Stomach (tissue), 9 donors: ENCODE results near the gene LMCD1. TPM values are rescaled to one million over a fixed set of nuclear protein-coding genes. Genes with fewer than 3 reads are reported as not detected.

Source experiments
- DNase-seq, 2 donors: peaks; one replicate each; pipeline versions ENCODE4 v3.0.0 to v3.0.0-alpha.2; 2013 to 2019
- H3K27ac ChIP-seq, 5 donors: fragments of 200-600 bp in 4 of 5; sonication (generic) in 4 of 5; one replicate each; pipeline ENCODE4 v1.5.1; 2013 to 2019; ENCODE audit warnings: mild to moderate bottlenecking in 1 of 5, moderate library complexity in 1 of 5
- H3K27me3 ChIP-seq, 3 donors: fragments of 200-600 bp; sonication (generic); one replicate each; pipeline ENCODE4 v1.5.1; 2017 to 2019; ENCODE audit warnings: mixed run types in 1 of 3
- H3K36me3 ChIP-seq, 4 donors: fragments of 200-600 bp; sonication (generic); 1 replicate in 3 of 4; 2 replicates in 1 of 4; pipeline ENCODE4 v1.5.1; 2016 to 2019
- H3K4me1 ChIP-seq, 4 donors: fragments of 200-600 bp; sonication (generic); one replicate each; pipeline ENCODE4 v1.5.1; 2016 to 2019
- H3K4me3 ChIP-seq, 4 donors: fragments of 200-600 bp; sonication (generic) in 3 of 4; one replicate each; pipeline ENCODE4 v1.5.1; 2016 to 2019; ENCODE audit warnings: mild to moderate bottlenecking in 1 of 4
- H3K9me3 ChIP-seq, 4 donors: fragments of 200-600 bp; sonication (generic); one replicate each; pipeline ENCODE4 v1.5.1; 2016 to 2019
- EP300 ChIP-seq: sonication (generic); formaldehyde crosslinking; IDR thresholded peaks from one replicate; pipeline ENCODE4 v1.6.1; 2017; ENCODE audit warnings: antibody characterized with exemption
- POLR2A ChIP-seq, 4 donors: fragments of 450-650 bp; IDR thresholded peaks; one replicate each; pipeline ENCODE4 v1.6.1; 2016; ENCODE audit warnings: antibody characterized with exemption in 4 of 4, control low read depth in 2 of 4, mild to moderate bottlenecking in 1 of 4, moderate library complexity in 1 of 4
- POLR2AphosphoS5 ChIP-seq, 3 donors: sonication (generic); formaldehyde crosslinking; IDR thresholded peaks; one replicate each; pipeline ENCODE4 v1.6.1; 2016; ENCODE audit warnings: antibody characterized with exemption in 3 of 3
- WGBS, 5 donors: extraction: QIAGEN DNeasy Blood & Tissue Kit in 3 of 5; methylation state at CpG; one replicate each; pipeline versions ENCODE4 v1.1.5 to v1.1.7; 2013 to 2018; 5-methylcytosine and 5-hydroxymethylcytosine counted together
- intact Hi-C: fragments of 100-400 bp; cut with DNase I; formaldehyde crosslinking; loops from one replicate; pipeline ENCODE4 v1.15.1; 2023; ENCODE audit warnings: low total_unique reads
- polyA plus RNA-seq, 3 donors: library from polyadenylated mRNA; stranded (reverse); fragments of 200-250 nt; gene quantifications; one replicate each; pipeline ENCODE4 v1.2.3, GENCODE V29; 2013
- total RNA-seq, 5 donors: library from RNA; depleted of rRNA; stranded (reverse); fragments of >200 nt; gene quantifications; one replicate each; pipeline versions ENCODE4 v1.1.0 to v1.2.3, GENCODE V29; 2014 to 2016
- TF ChIP-seq, protein P1 (sequence below), 7 experiments: fragments of 450-650 bp in 4 of 7; fragments of 200-600 bp in 3 of 7; sonication (generic) in 3 of 7; IDR thresholded peaks; one replicate each; pipeline ENCODE4 v1.5.1; 2016 to 2019; ENCODE audit warnings: antibody characterized with exemption in 7 of 7, control low read depth in 2 of 7, mild to moderate bottlenecking in 1 of 7
- donor health status: healthy with polysubstance abuse.
- donor health status: Bipolar disorder and iron deficiency.
- donor health status: healthy.

The LMCD1 gene
- total and polyA plus RNA-seq, 8 donors: 0.58 to 60.2 (median 23.7) TPM

DNA sequence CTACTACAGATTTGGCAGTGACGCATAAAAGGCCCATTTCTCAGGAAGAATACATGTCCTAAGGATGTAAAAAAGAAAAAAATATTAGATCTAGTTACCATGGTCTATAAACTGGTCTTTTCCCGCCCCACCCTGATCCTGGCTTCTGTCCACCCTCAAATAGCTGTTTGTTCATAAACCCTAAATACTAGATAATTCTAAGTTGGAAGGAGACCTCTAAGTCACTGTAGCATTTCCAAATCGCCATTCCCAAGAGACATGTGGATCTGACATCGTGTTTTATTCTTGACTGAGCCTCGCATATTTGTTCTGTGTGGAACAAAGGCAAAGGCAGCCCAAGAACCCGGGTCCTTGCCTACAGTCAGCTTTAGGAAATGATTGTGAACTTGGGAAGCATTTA, 49.0 kb downstream of the LMCD1 start:
- TF ChIP-seq EP300 (no peak), POLR2A (IDR thresholded peaks at IDR 0.05) (no peak), POLR2AphosphoS5 (IDR thresholded peaks at IDR 0.05) (no peak)
- TF ChIP-seq, protein P1, sequence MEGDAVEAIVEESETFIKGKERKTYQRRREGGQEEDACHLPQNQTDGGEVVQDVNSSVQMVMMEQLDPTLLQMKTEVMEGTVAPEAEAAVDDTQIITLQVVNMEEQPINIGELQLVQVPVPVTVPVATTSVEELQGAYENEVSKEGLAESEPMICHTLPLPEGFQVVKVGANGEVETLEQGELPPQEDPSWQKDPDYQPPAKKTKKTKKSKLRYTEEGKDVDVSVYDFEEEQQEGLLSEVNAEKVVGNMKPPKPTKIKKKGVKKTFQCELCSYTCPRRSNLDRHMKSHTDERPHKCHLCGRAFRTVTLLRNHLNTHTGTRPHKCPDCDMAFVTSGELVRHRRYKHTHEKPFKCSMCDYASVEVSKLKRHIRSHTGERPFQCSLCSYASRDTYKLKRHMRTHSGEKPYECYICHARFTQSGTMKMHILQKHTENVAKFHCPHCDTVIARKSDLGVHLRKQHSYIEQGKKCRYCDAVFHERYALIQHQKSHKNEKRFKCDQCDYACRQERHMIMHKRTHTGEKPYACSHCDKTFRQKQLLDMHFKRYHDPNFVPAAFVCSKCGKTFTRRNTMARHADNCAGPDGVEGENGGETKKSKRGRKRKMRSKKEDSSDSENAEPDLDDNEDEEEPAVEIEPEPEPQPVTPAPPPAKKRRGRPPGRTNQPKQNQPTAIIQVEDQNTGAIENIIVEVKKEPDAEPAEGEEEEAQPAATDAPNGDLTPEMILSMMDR (IDR thresholded peaks at IDR 0.05): no peak
- intact Hi-C loops: no loop called here
- Histone ChIP-seq H3K27me3 (no peaks in the 10 kb centered on the region), H3K36me3 (peaks cover 6 to 85% (median 61%) of the 10 kb centered on the region in 4 donors), H3K27ac (peak overlapping the region in 2 of 5 donors; percentile 10 to 38), H3K4me3 (no peak overlapping the region), H3K9me3 (no peaks in the 10 kb centered on the region), H3K4me1 (peaks cover 0 to 14% (median under 1%) of the 10 kb centered on the region in 4 donors)
- 69 to 76% (median 74%) methylated on average over 6 of the region's 6 CpGs for WGBS, 5 donors
- no peak for DNase-seq

DNA sequence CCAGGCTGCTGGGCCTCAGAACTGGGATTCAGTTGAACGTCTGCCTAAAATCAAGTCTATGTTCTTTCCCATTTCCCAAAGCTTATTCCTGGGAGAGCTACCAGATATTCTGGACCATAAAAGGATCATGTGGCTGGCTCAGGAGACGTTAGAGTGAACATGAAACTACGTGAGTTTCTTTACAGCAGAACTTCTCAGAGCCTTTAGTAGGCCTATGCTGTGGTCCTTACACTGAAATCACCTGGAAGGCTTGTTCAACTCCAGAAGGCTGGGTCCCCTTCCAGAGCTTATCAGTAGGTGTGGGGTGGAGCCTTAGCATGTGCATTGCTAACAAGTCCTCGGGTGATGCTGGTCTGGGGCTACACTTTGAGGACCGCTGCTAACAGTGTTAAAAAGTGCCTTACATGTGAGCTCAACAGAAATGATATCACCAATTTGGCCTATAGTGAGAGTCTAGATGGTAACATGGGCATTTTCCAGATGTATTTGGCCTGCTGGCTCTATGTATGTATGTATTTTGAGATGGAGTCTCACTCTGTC, 50.7 kb downstream of the LMCD1 start:
- Histone ChIP-seq H3K4me3 (no peak overlapping the region), H3K27ac (no peak overlapping the region), H3K27me3 (no peaks in the 10 kb centered on the region), H3K9me3 (no peaks in the 10 kb centered on the region), H3K4me1 (peaks cover 0 to 29% (median 12%) of the 10 kb centered on the region in 4 donors), H3K36me3 (peaks cover 6 to 76% (median 58%) of the 10 kb centered on the region in 4 donors)
- 76 to 89% (median 82%) methylated on average over 5 of the region's 5 CpGs for WGBS, 5 donors
- TF ChIP-seq POLR2A (IDR thresholded peaks at IDR 0.05) (no peak), POLR2AphosphoS5 (IDR thresholded peaks at IDR 0.05) (no peak), EP300 (no peak)
- TF ChIP-seq, protein P1 (IDR thresholded peaks at IDR 0.05): no peak
- intact Hi-C loops: no loop called here
- DNase-seq: no peak

DNA sequence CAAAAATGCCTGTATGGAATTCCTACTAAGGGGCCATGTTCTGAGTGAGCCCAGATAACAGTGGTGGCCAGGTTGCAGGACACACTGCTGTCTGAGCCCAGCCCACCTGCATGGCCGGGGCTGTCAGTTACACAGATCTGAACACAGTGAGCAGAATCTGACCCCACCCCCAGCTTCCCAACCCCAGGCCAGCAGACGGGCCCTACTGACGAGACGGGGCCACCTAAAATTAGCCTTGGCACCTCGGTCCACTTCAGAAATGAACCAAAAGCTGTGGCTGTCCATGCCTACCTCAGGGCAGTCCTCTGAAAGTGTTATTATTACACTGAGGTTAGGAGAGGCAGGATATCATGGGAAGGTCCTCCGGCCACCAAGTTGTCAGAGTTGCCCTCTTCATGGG, 51.8 kb downstream of the LMCD1 start:
- intact Hi-C loops: no loop called here
- Histone ChIP-seq H3K4me3 (no peak overlapping the region), H3K9me3 (no peaks in the 10 kb centered on the region), H3K27ac (peak overlapping the region in 1 of 5 donors; percentile 79), H3K27me3 (no peaks in the 10 kb centered on the region), H3K4me1 (peaks cover 0 to 38% (median 21%) of the 10 kb centered on the region in 4 donors), H3K36me3 (peaks cover 6 to 69% (median 51%) of the 10 kb centered on the region in 4 donors)
- WGBS, 5 donors: 92 to 100% (median 95%) methylated on average over 5 to 6 of the region's 6 CpGs
- DNase-seq: no peak
- TF ChIP-seq, protein P1 (IDR thresholded peaks at IDR 0.05): no peak
- TF ChIP-seq EP300: no peak

DNA sequence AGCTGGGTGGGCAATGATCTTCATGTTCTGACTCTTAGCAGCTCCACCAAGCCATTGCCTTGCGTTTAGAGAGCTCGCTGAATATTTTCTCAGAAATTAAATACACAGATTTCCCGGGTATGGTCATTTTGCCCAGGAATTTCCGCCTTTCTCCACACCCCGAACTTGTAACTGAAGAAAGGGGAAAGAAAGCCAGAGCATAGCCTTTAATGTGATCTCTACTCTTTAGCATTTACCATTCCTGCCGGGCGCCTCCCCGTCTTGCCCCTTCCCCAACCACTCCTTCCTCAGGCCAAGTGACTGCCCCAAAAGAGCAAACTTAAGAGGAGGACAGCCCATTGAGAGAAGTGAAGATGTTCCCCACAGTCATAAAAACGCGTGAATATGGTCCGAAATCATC, 53.1 kb downstream of the LMCD1 start:
- no peak for TF ChIP-seq POLR2A (IDR thresholded peaks at IDR 0.05)
- H3K36me3 ChIP-seq: peaks cover 0 to 56% (median 38%) of the 10 kb centered on the region in 4 donors
- H3K27ac ChIP-seq: peak overlapping the region; percentile 47 to 79 (median 70)
- intact Hi-C loops: no loop called here
- no peak for DNase-seq
- peaks cover 0 to 38% (median 21%) of the 10 kb centered on the region in 4 donors for H3K4me1 ChIP-seq
- no peaks in the 10 kb centered on the region for H3K9me3 ChIP-seq
- 76 to 85% (median 78%) methylated on average over 11 of the region's 11 CpGs for WGBS, 5 donors
- H3K27me3 ChIP-seq: no peaks in the 10 kb centered on the region
- H3K4me3 ChIP-seq: no peak overlapping the region

DNA sequence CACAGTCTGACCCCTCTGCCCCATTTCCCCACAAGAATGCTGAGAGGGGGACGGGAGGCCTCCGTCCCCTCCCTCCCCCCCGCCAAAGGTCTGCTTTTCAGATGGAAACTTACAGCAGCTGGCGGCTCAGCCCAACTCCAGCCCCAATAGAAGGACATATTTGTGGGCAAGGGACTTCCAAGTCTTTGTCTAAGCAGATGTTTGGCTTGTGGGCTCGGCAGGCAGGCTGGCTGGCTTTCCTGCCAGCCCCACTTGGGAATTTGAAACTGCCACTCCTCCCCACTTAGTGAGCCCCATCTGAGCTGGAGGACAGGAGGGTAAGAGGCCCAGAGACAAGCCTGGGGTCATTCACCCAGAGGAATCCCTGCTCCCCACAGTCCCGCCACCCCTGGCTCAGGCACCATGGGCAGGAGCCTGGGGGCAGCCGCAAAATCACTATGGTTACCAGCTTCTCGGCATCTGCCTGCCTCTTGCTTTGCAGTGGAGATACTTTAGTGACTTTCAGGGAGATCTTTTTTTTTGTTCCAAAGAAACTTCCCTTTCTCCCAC, 53.6 kb downstream of the LMCD1 start:
- Histone ChIP-seq H3K4me1 (peaks cover 0 to 40% (median 21%) of the 10 kb centered on the region in 4 donors), H3K27me3 (no peaks in the 10 kb centered on the region), H3K4me3 (no peak overlapping the region), H3K9me3 (no peaks in the 10 kb centered on the region), H3K27ac (peak overlapping the region; percentile 47 to 79 (median 70)), H3K36me3 (peaks cover 0 to 51% (median 33%) of the 10 kb centered on the region in 4 donors)
- 71 to 75% (median 73%) methylated on average over 7 to 8 of the region's 8 CpGs for WGBS, 5 donors
- intact Hi-C loops: no loop called here
- TF ChIP-seq POLR2AphosphoS5 (IDR thresholded peaks at IDR 0.05) (peak in 1 of 3 donors; percentile 32), POLR2A (IDR thresholded peaks at IDR 0.05) (no peak), EP300 (no peak)
- peak in 1 of 2 donors; percentile 61 for DNase-seq
